CD14-positive monocyte (primary cell): ENCODE results near the gene DZIP1L. TPM values are rescaled to one million over a fixed set of nuclear protein-coding genes. Genes with fewer than 3 reads are reported as not detected.

Experiments
- DNase-seq, 3 donors: peaks; one replicate each; pipeline ENCODE4 v3.0.0-alpha.2; 2011 to 2022
- H2AFZ ChIP-seq: 2 replicates; pipeline ENCODE4 v1.6.0; 2012; ENCODE audit warnings: mild to moderate bottlenecking, low read depth, low read length, inconsistent platforms; ENCODE audit not compliant: insufficient read depth, poor library complexity, severe bottlenecking
- H3K27ac ChIP-seq, 2 donors: 1 replicate in 1 of 2; 2 replicates in 1 of 2; pipeline ENCODE4 v1.5.1; 2012 to 2013; ENCODE audit warnings: low read length in 2 of 2, control low read depth in 1 of 2, inconsistent platforms in 1 of 2, low read depth in 1 of 2, mild to moderate bottlenecking in 1 of 2
- H3K27me3 ChIP-seq, 2 donors: one replicate each; pipeline versions ENCODE4 v1.6.0 to v1.6.1; 2011 to 2013; ENCODE audit warnings: low read length in 2 of 2; ENCODE audit not compliant: control insufficient read depth in 2 of 2, insufficient read depth in 2 of 2
- H3K36me3 ChIP-seq, 2 donors: replicated peaks in 1 of 2; 1 replicate in 1 of 2; 2 replicates in 1 of 2; pipeline versions ENCODE4 v1.5.1 to v1.6.1; 2012 to 2013; ENCODE audit warnings: low read length in 2 of 2, control low read depth in 1 of 2, inconsistent platforms in 1 of 2, mild to moderate bottlenecking in 1 of 2; ENCODE audit not compliant: insufficient read depth in 2 of 2, control insufficient read depth in 1 of 2
- H3K4me1 ChIP-seq, 2 donors: 1 replicate in 1 of 2; 2 replicates in 1 of 2; pipeline versions ENCODE4 v1.5.1 to v1.6.1; 2012 to 2013; ENCODE audit warnings: low read length in 2 of 2, control low read depth in 1 of 2, inconsistent platforms in 1 of 2, mild to moderate bottlenecking in 1 of 2, moderate library complexity in 1 of 2; ENCODE audit not compliant: insufficient read depth in 2 of 2, control insufficient read depth in 1 of 2
- H3K4me2 ChIP-seq: replicated peaks from 2 replicates; pipeline ENCODE3; 2012; ENCODE audit warnings: low read length, moderate library complexity, mild to moderate bottlenecking; ENCODE audit not compliant: poor library complexity, severe bottlenecking; ENCODE audit errors: extremely low read depth
- H3K4me3 ChIP-seq, 3 experiments: fragments of 200-600 bp in 1 of 3; sonication (generic) in 1 of 3; replicated peaks in 1 of 3; 1 replicate in 2 of 3; 2 replicates in 1 of 3; pipeline ENCODE4 v1.5.1; 2011 to 2013; ENCODE audit warnings: low read length in 3 of 3, mild to moderate bottlenecking in 3 of 3, control low read depth in 2 of 3, low read depth in 2 of 3, inconsistent platforms in 1 of 3, moderate library complexity in 1 of 3
- H3K79me2 ChIP-seq: 2 replicates; pipeline ENCODE4 v1.6.0; 2012; ENCODE audit warnings: mild to moderate bottlenecking, control low read depth, inconsistent platforms, low read length, moderate library complexity; ENCODE audit not compliant: insufficient read depth
- H3K9ac ChIP-seq: 2 replicates; pipeline ENCODE4 v1.6.0; 2017; ENCODE audit warnings: low read length, mild to moderate bottlenecking; ENCODE audit not compliant: insufficient read depth, poor library complexity, severe bottlenecking
- H3K9me3 ChIP-seq, 2 donors: replicated peaks in 1 of 2; 1 replicate in 1 of 2; 2 replicates in 1 of 2; pipeline versions ENCODE4 v1.5.1 to v1.6.1; 2012 to 2013; ENCODE audit warnings: low read length in 2 of 2, control low read depth in 1 of 2; ENCODE audit not compliant: control insufficient read depth in 1 of 2, insufficient read depth in 1 of 2
- H4K20me1 ChIP-seq: 2 replicates; pipeline ENCODE4 v1.6.0; 2012; ENCODE audit warnings: mild to moderate bottlenecking, low read length, control low read depth, moderate library complexity; ENCODE audit not compliant: insufficient read depth
- H3K27ac Mint-ChIP-seq, 7 donors: one replicate each; pipeline ENCODE4 v1.8.0; 2020; ENCODE audit warnings: mild to moderate bottlenecking in 7 of 7, mixed read lengths in 7 of 7, moderate library complexity in 6 of 7, inconsistent platforms in 2 of 7
- H3K27me3 Mint-ChIP-seq, 3 donors: one replicate each; pipeline ENCODE4 v1.8.0; 2021 to 2022; ENCODE audit warnings: low read depth in 3 of 3, mild to moderate bottlenecking in 3 of 3, mixed read lengths in 3 of 3, moderate library complexity in 3 of 3, inconsistent platforms in 1 of 3
- H3K36me3 Mint-ChIP-seq, 2 donors: one replicate each; pipeline ENCODE4 v1.8.0; 2020; ENCODE audit warnings: mixed read lengths in 2 of 2, inconsistent platforms in 1 of 2, mild to moderate bottlenecking in 1 of 2
- H3K4me1 Mint-ChIP-seq: one replicate; pipeline ENCODE4 v1.8.0; 2020; ENCODE audit warnings: mild to moderate bottlenecking, mixed read lengths
- H3K4me3 Mint-ChIP-seq, 2 donors: one replicate each; pipeline ENCODE4 v1.8.0; 2020; ENCODE audit warnings: mild to moderate bottlenecking in 2 of 2, mixed read lengths in 2 of 2, moderate library complexity in 1 of 2
- H3K9me3 Mint-ChIP-seq, 7 donors: one replicate each; pipeline ENCODE4 v1.8.0; 2020 to 2022; ENCODE audit warnings: mixed read lengths in 7 of 7, mild to moderate bottlenecking in 6 of 7, moderate library complexity in 6 of 7, inconsistent platforms in 2 of 7
- WGBS: methylation state at CpG from one replicate; pipeline ENCODE4 v1.1.5; 2013; ENCODE audit warnings: missing lambda C conversion rate; ENCODE audit not compliant: insufficient coverage; 5-methylcytosine and 5-hydroxymethylcytosine counted together
- intact Hi-C, 2 donors: fragments of 100-400 bp; cut with micrococcal nuclease; formaldehyde crosslinking; loops; one replicate each; pipeline versions ENCODE4 v1.15.0 to v1.15.1; 2023
- polyA plus RNA-seq, 3 donors: library from polyadenylated mRNA; depleted of rRNA in 1 of 3; unstranded in 2 of 3; stranded (reverse) in 1 of 3; fragments of 300-500 nt in 2 of 3; fragments of >200 nt in 1 of 3; fragmentation: Illumina TruSeq in 2 of 3; gene quantifications; 1 replicate in 2 of 3; 2 replicates in 1 of 3; pipeline ENCODE4 v1.2.3, GENCODE V29; 2012 to 2021
- TF ChIP-seq, protein P1 (sequence below): fragments of 200-600 bp; IDR thresholded peaks from one replicate; pipeline ENCODE4 v1.8.0; 2022; ENCODE audit warnings: antibody characterized with exemption, mild to moderate bottlenecking

Gene DZIP1L
- polyA plus RNA-seq, 3 donors = 0.50 to 1.8 (median 0.52) TPM

- H3K4me1 ChIP-seq = peaks cover 11 to 18% of the 10 kb centered on the region in 2 donors
These were observed 2.1 kb downstream of the DZIP1L start for GRCh38 chr3:138113326-138113725.

DNA sequence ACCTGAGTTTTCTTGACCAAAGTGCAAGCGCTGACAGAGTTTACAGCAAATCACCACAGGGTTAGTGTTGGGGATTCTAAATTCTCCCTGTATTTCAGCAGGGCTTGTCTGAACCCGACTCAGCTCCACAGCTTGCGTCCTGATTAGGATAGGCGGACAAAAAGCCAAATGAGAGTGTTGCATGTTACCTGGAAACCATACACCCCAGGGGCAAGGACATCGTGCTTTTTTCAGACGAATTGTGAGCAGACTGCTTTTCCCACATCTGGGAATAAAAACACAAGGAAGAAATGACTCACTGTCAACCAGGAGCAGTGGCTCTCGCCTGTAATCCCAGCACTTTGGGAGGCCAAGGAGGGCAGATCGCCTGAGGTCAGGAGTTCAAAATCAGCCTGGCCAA lies 3.0 kb downstream of the DZIP1L start:
- TF ChIP-seq, protein P1, sequence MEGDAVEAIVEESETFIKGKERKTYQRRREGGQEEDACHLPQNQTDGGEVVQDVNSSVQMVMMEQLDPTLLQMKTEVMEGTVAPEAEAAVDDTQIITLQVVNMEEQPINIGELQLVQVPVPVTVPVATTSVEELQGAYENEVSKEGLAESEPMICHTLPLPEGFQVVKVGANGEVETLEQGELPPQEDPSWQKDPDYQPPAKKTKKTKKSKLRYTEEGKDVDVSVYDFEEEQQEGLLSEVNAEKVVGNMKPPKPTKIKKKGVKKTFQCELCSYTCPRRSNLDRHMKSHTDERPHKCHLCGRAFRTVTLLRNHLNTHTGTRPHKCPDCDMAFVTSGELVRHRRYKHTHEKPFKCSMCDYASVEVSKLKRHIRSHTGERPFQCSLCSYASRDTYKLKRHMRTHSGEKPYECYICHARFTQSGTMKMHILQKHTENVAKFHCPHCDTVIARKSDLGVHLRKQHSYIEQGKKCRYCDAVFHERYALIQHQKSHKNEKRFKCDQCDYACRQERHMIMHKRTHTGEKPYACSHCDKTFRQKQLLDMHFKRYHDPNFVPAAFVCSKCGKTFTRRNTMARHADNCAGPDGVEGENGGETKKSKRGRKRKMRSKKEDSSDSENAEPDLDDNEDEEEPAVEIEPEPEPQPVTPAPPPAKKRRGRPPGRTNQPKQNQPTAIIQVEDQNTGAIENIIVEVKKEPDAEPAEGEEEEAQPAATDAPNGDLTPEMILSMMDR = no peak
- Histone ChIP-seq H3K4me2 (no peak overlapping the region), H4K20me1 (no peaks in the 10 kb centered on the region), H3K36me3 (no peaks in the 10 kb centered on the region), H3K9ac (no peak overlapping the region), H3K27ac (no peak overlapping the region), H3K79me2 (no peaks in the 10 kb centered on the region), H3K27me3 (no peaks in the 10 kb centered on the region), H3K4me3 (no peak overlapping the region), H3K9me3 (no peaks in the 10 kb centered on the region), H2AFZ (no peak overlapping the region), H3K4me1 (peaks cover 11 to 18% of the 10 kb centered on the region in 2 donors)
- peaks cover 0 to 4% (median 0%) of the 10 kb centered on the region in 3 donors for H3K27me3 Mint-ChIP-seq
- peaks cover 0 to 2% (median 0%) of the 10 kb centered on the region in 7 donors for H3K9me3 Mint-ChIP-seq
- peaks cover 24% of the 10 kb centered on the region for H3K4me1 Mint-ChIP-seq
- H3K27ac Mint-ChIP-seq = no peak overlapping the region
- DNase-seq = no peak
- no peak overlapping the region for H3K4me3 Mint-ChIP-seq
- intact Hi-C loops = no loop called here
- H3K36me3 Mint-ChIP-seq = peaks cover 0 to 3% of the 10 kb centered on the region in 2 donors
- WGBS = 93% methylated on average over 4 of the region's 8 CpGs

More at GRCh38 chr3:138113326-138113725, 2.1 kb downstream of the DZIP1L start:
- Mint-ChIP-seq H3K36me3 (peaks cover 0 to 3% of the 10 kb centered on the region in 2 donors), H3K27me3 (peaks cover 0 to 2% (median 0%) of the 10 kb centered on the region in 3 donors), H3K27ac (no peak overlapping the region), H3K4me3 (no peak overlapping the region), H3K9me3 (peaks cover 0 to 2% (median 0%) of the 10 kb centered on the region in 7 donors), H3K4me1 (peaks cover 24% of the 10 kb centered on the region)
- no CpG with 5 or more reads among the region's 1 CpG for WGBS
- Histone ChIP-seq H3K79me2 (no peaks in the 10 kb centered on the region), H3K9ac (no peak overlapping the region), H3K4me2 (no peak overlapping the region), H3K27ac (no peak overlapping the region), H2AFZ (no peak overlapping the region), H3K27me3 (no peaks in the 10 kb centered on the region), H3K9me3 (no peaks in the 10 kb centered on the region), H3K36me3 (no peaks in the 10 kb centered on the region), H4K20me1 (no peaks in the 10 kb centered on the region), H3K4me3 (no peak overlapping the region)
- no peak for DNase-seq
- intact Hi-C loops = no loop called here
- TF ChIP-seq, protein P1 = no peak
